HepG2 (cell line): Measurements from ENCODE around the gene ZFAND4. TPM values are rescaled to one million over a fixed set of nuclear protein-coding genes. Genes with fewer than 3 reads are reported as not detected.

Experiments used
- ATAC-seq: fragments of 200-7000 bp; cut with Tn5 transposase; 3 replicates; pipeline ENCODE4 v1.9.1; 2020; ENCODE audit warnings: mild to moderate bottlenecking, moderate library complexity
- BruUV-seq: library from RNA; stranded (reverse); fragments of 400-500 nt; replicated peaks from 2 replicates; lab custom pipeline; 2021; lab: Mats Ljungman, UMichigan
- CTCF ChIA-PET: fragments of 300-600 bp; formaldehyde crosslinking; extraction: SDS; loops from one replicate; lab custom pipeline; 2021; ENCODE audit warnings: low total read pairs, inconsistent platforms, low intra/inter-chr PET ratio; lab: Yijun Ruan, JAX
- POLR2A ChIA-PET: fragments of 350-600 bp; sonication (Branson Sonifier 250); formaldehyde crosslinking; loops from one replicate; lab custom pipeline; 2020; ENCODE audit warnings: antibody characterized with exemption, inconsistent platforms; lab: Yijun Ruan, JAX
- DNase-seq: peaks from one replicate; pipeline ENCODE4 v3.0.0-alpha.2; 2015; ENCODE audit warnings: low spot score
- FAIRE-seq: peaks from 3 replicates; lab custom pipeline; 2011; peaks lifted over from hg19 to GRCh38; lab: Jason Lieb, UNC
- H2AFZ ChIP-seq: one replicate; pipeline ENCODE4 v1.6.1; 2011; ENCODE audit warnings: low read length, inconsistent platforms
- H3K27ac ChIP-seq: fragments of 300-600 bp; 3 replicates; pipeline ENCODE4 v1.8.0; 2011; ENCODE audit warnings: mixed run types, mild to moderate bottlenecking, mixed read lengths, low read length, inconsistent platforms; ENCODE audit not compliant: insufficient read depth; ENCODE audit errors: extremely low read length
- H3K27me3 ChIP-seq, 2 experiments: fragments of 200-600 bp in 1 of 2; 2 replicates in 1 of 2; 3 replicates in 1 of 2; pipeline versions ENCODE4 v1.6.0 to v1.8.0; 2011; ENCODE audit warnings: low read length in 2 of 2, mild to moderate bottlenecking in 2 of 2, moderate library complexity in 2 of 2, inconsistent platforms in 1 of 2; ENCODE audit not compliant: insufficient read depth in 2 of 2, control insufficient read depth in 1 of 2
- H3K36me3 ChIP-seq, 2 experiments: fragments of 200-600 bp in 1 of 2; replicated peaks in 1 of 2; 2 replicates in 1 of 2; 3 replicates in 1 of 2; pipeline versions ENCODE4 v1.5.1 to v1.8.0; 2011; ENCODE audit warnings: low read length in 2 of 2, inconsistent platforms in 1 of 2; ENCODE audit not compliant: insufficient read depth in 2 of 2, control insufficient read depth in 1 of 2
- H3K4me1 ChIP-seq: 2 replicates; pipeline ENCODE4 v1.5.1; 2012; ENCODE audit warnings: low read length, inconsistent platforms; ENCODE audit not compliant: insufficient read depth
- H3K4me2 ChIP-seq: 2 replicates; pipeline ENCODE4 v1.6.0; 2011; ENCODE audit warnings: low read depth, low read length, inconsistent platforms
- H3K4me3 ChIP-seq, 3 experiments: fragments of 200-600 bp in 1 of 3; sonication (generic), shearing (Covaris generic) in 1 of 3; replicated peaks in 1 of 3; 2 replicates each; pipeline ENCODE4 v1.5.1; 2011 to 2016; ENCODE audit warnings: low read length in 3 of 3, inconsistent platforms in 2 of 3, low read depth in 2 of 3, mild to moderate bottlenecking in 2 of 3, control low read depth in 1 of 3, mixed read lengths in 1 of 3; ENCODE audit not compliant: insufficient read depth in 1 of 3
- H3K79me2 ChIP-seq: one replicate; pipeline ENCODE4 v1.6.1; 2011; ENCODE audit warnings: low read length, inconsistent platforms; ENCODE audit not compliant: insufficient read depth
- H3K9ac ChIP-seq: 2 replicates; pipeline ENCODE4 v1.6.0; 2011; ENCODE audit warnings: mild to moderate bottlenecking, low read depth, low read length, inconsistent platforms; ENCODE audit not compliant: insufficient read depth
- H3K9me3 ChIP-seq: 2 replicates; pipeline ENCODE4 v1.5.1; 2012; ENCODE audit warnings: mild to moderate bottlenecking, low read length
- H4K20me1 ChIP-seq: 2 replicates; pipeline ENCODE4 v1.6.0; 2011; ENCODE audit warnings: inconsistent platforms, mild to moderate bottlenecking, low read length, moderate library complexity; ENCODE audit not compliant: insufficient read depth
- CC2D1A ChIP-seq: sonication (generic); formaldehyde crosslinking; IDR thresholded peaks from 2 replicates; pipeline ENCODE4 v1.8.1; 2023; ENCODE audit warnings: mild to moderate bottlenecking, missing genetic modification reagents
- HNF4A ChIP-seq: sonication (generic); formaldehyde crosslinking; IDR thresholded peaks from 2 replicates; pipeline ENCODE4 v1.4.0; 2020; ENCODE audit warnings: missing genetic modification reagents
- HNRNPL ChIP-seq: fragments of 200-400 bp; formaldehyde crosslinking; IDR thresholded peaks from 2 replicates; pipeline ENCODE4 v1.6.1; 2017; ENCODE audit warnings: mild to moderate bottlenecking, low read depth, low read length
- ZNF121 ChIP-seq: sonication (generic); formaldehyde crosslinking; IDR thresholded peaks from 2 replicates; pipeline ENCODE4 v1.5.0; 2020; ENCODE audit warnings: mild to moderate bottlenecking, missing genetic modification reagents
- WGBS: methylation state at CpG from one replicate; pipeline ENCODE4 v1.1.6; 2017; ENCODE audit warnings: low lambda C conversion rate; 5-methylcytosine and 5-hydroxymethylcytosine counted together
- in situ Hi-C: cut with HindIII; loops from 2 replicates; pipeline ENCODE4 v1.10.0; 2017; ENCODE audit warnings: low pct_unique_long_range_greater_than_20kb; ENCODE audit not compliant: extremely low pct_ligation_motif_present
- intact Hi-C: fragments of 100-400 bp; cut with micrococcal nuclease; formaldehyde crosslinking; loops from one replicate; pipeline ENCODE4 v1.10.0; 2022; ENCODE audit not compliant: unreplicated experiment
- polyA plus RNA-seq, 8 experiments: library from polyadenylated mRNA; depleted of rRNA in 3 of 8; stranded (reverse) in 7 of 8; unstranded in 1 of 8; fragments of >200 nt; fragmentation: Illumina TruSeq in 4 of 8; extraction: Trizol in 4 of 8; gene quantifications; 2 replicates each; pipeline versions ENCODE4 v1.2.1 to v1.2.3, GENCODE V29; 2011 to 2016; ENCODE audit warnings: low read depth in 4 of 8, missing spikeins in 1 of 8, mixed read lengths in 1 of 8; ENCODE audit not compliant: insufficient read depth in 1 of 8
- total RNA-seq, 5 experiments: library from RNA; depleted of rRNA; stranded (reverse); fragments of >200 nt; fragmentation: Illumina TruSeq; extraction: Trizol; gene quantifications; 2 replicates each; pipeline ENCODE4 v1.2.3, GENCODE V29; 2016; ENCODE audit warnings: low read depth in 1 of 5
- TF ChIP-seq, protein P1 (sequence below): sonication (generic); formaldehyde crosslinking; IDR thresholded peaks from 2 replicates; pipeline ENCODE4 v1.5.1; 2020; ENCODE audit warnings: mild to moderate bottlenecking, moderate library complexity, missing genetic modification reagents

ZFAND4 gene
- total and polyA plus RNA-seq, 2 of the 13 experiments (the other 11 are each of a cell fraction or from before 2014, with no cell fraction given) = 2.9 to 9.2 TPM

DNA sequence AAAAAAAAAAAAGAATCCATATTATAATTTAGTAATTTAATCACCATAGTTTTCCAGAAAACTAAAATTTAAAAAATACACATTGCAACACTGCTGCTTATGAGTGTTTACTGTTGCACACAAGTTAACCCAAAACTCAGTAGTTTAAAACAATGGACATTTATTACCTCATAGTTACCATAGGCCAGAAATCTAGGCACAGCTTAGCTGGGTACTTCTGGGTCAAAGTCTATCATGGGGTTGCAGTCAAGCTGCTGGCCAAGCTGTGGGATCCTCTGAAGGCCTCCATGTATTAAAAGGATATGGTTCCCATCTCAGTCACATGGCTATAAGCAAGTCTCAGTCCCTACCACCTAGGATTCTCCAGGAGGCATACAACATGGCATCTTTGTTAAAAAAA lies 83.6 kb downstream of the ZFAND4 start:
- H3K9me3 ChIP-seq = no peaks in the 10 kb centered on the region
- peaks cover 32% of the 10 kb centered on the region for H3K4me1 ChIP-seq
- H4K20me1 ChIP-seq = no peaks in the 10 kb centered on the region
- no TSS peak for BruUV-seq
- ATAC-seq = no peak
- in situ Hi-C loops (no loop called here), intact Hi-C loops (no loop called here)
- CTCF ChIA-PET = no interaction called here
- DNase-seq = no peak
- H3K27me3 ChIP-seq = no peaks in the 10 kb centered on the region; a peak in 1 of 5 replicates
- no peak overlapping the region for H3K4me2 ChIP-seq
- no peak overlapping the region for H3K27ac ChIP-seq
- FAIRE-seq = no peak
- H3K36me3 ChIP-seq = peaks cover 0 to 4% of the 10 kb centered on the region in 2 experiments; a peak in 1 of 5 replicates
- TF ChIP-seq, protein P1, sequence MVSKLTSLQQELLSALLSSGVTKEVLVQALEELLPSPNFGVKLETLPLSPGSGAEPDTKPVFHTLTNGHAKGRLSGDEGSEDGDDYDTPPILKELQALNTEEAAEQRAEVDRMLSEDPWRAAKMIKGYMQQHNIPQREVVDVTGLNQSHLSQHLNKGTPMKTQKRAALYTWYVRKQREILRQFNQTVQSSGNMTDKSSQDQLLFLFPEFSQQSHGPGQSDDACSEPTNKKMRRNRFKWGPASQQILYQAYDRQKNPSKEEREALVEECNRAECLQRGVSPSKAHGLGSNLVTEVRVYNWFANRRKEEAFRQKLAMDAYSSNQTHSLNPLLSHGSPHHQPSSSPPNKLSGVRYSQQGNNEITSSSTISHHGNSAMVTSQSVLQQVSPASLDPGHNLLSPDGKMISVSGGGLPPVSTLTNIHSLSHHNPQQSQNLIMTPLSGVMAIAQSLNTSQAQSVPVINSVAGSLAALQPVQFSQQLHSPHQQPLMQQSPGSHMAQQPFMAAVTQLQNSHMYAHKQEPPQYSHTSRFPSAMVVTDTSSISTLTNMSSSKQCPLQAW (CRISPR knock-in tag) = no peak
- TF ChIP-seq HNF4A (CRISPR knock-in tag) = 0 out of 2 replicates have a peak, but pooled peaks have one; percentile 45
- 0 out of 2 replicates have a peak, but pooled peaks have one; percentile 44 for TF ChIP-seq ZNF121 (CRISPR knock-in tag)
- POLR2A ChIA-PET = no interaction called here
- peaks cover 47% of the 10 kb centered on the region for H3K79me2 ChIP-seq
- H2AFZ ChIP-seq = no peak overlapping the region
- no peak overlapping the region for H3K4me3 ChIP-seq
- H3K9ac ChIP-seq = no peak overlapping the region

DNA sequence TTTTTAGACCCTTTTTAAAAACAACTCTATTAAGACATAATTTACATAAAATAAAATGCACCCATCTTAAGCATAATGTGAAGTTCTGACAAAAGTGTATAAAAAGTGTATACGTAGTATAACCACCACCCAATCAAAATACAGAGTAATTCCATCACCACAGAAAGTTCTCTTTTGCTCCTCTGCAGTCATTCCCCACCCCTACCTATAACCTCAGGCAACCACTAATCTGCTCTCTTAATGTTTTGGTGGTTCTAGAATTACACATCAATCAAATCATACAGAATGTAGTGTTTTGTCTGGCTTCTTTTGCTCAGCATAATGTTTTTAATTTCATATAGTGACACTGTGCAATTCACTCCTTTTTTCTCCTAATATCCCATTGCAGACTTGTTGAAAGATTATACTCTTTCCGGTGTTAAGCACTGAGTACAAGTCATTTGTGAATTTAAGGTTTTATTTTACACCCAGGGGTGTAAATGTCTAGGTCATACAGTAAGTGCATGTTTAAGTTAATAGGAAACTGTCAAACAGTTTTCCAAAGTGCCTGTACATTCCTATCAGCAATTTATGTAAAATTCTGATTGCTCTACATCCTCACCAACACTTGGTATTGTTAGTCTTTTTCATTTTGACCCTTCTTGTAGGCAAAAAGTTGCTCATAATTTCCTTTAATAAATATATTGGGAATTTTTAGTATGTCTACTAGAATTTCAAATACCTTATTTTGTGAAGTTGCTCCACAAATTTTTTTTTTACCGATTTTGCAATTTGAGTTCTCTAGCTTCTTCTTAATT lies 86.3 kb downstream of the ZFAND4 start:
- CTCF ChIA-PET = no interaction called here
- Histone ChIP-seq H4K20me1 (no peaks in the 10 kb centered on the region), H3K27ac (no peak overlapping the region), H3K36me3 (no peaks in the 10 kb centered on the region), H3K4me3 (no peak overlapping the region), H3K4me2 (no peak overlapping the region), H3K9me3 (no peaks in the 10 kb centered on the region), H3K9ac (no peak overlapping the region), H3K4me1 (peaks cover 25% of the 10 kb centered on the region), H3K27me3 (no peaks in the 10 kb centered on the region), H2AFZ (no peak overlapping the region), H3K79me2 (peaks cover 35% of the 10 kb centered on the region)
- FAIRE-seq (no peak), DNase-seq (no peak), ATAC-seq (no peak)
- in situ Hi-C loops (no loop called here), intact Hi-C loops (no loop called here)
- WGBS = 95% methylated on average over 3 of the region's 3 CpGs
- BruUV-seq = no TSS peak
- TF ChIP-seq CC2D1A (CRISPR knock-in tag) (no peak), HNRNPL (no peak)
- POLR2A ChIA-PET = no interaction called here
